Anterior cingulate cortex (tissue), 58 donors: Measurements from ENCODE around the gene MYH7.
"Not testable (repeated sequence)": the region's sequence is repeated elsewhere in the genome, so short reads cannot be mapped to it uniquely, and the experiment has no call there.

Experiments
- DNase-seq, 58 donors: peaks; one replicate each; lab custom pipeline; 2025; lab: John Stamatoyannopoulos, UW

Gene MYH7

GRCh38 chr14:23432102-23432925 is 3.1 kb downstream of the MYH7 start:
- DNase-seq, result no peak

- DNase-seq, result no peak
Measured at GRCh38 chr14:23431486-23431885, 4.0 kb downstream of the MYH7 start.

- DNase-seq, result peak in 43 of 58 donors; percentile 7 to 85 (median 39)
Measured at GRCh38 chr14:23430723-23431085, 4.8 kb downstream of the MYH7 start.

- peak in 1 of 58 donors; percentile 27 for DNase-seq
Measured at GRCh38 chr14:23430016-23430722, 5.3 kb downstream of the MYH7 start.

GRCh38 chr14:23428686-23429495 is 6.6 kb downstream of the MYH7 start:
- no peak for DNase-seq

GRCh38 chr14:23425798-23426197 is 9.7 kb downstream of the MYH7 start:
- DNase-seq, result not testable (repeated sequence)

- no peak for DNase-seq
Measured at GRCh38 chr14:23425169-23425568, 10.3 kb downstream of the MYH7 start.

- DNase-seq, result no peak
Measured at GRCh38 chr14:23423657-23424056, 11.8 kb downstream of the MYH7 start.

GRCh38 chr14:23421594-23421993 is 13.9 kb downstream of the MYH7 start:
- no peak for DNase-seq

- not testable (repeated sequence) for DNase-seq
Measured at GRCh38 chr14:23419646-23420045, 15.8 kb downstream of the MYH7 start.

- DNase-seq, result no peak
Measured at GRCh38 chr14:23418021-23418420, 17.4 kb downstream of the MYH7 start.

GRCh38 chr14:23417269-23417668 is 18.2 kb downstream of the MYH7 start:
- not testable (repeated sequence) for DNase-seq

- no peak for DNase-seq
Measured at GRCh38 chr14:23416801-23417200, 18.7 kb downstream of the MYH7 start.

GRCh38 chr14:23415821-23416778 is 19.4 kb downstream of the MYH7 start:
- peak in 1 of 58 donors; percentile 9 for DNase-seq

- no peak for DNase-seq
Measured at GRCh38 chr14:23414906-23415820, 20.3 kb downstream of the MYH7 start.

GRCh38 chr14:23414254-23414653 is 21.2 kb downstream of the MYH7 start:
- no peak for DNase-seq

- DNase-seq, result no peak
Measured at GRCh38 chr14:23413681-23414080, 21.8 kb downstream of the MYH7 start.
